Body of pancreas (tissue), 4 donors: Measurements from ENCODE around the gene RGS10. TPM values are rescaled to one million over a fixed set of nuclear protein-coding genes. Genes with fewer than 3 reads are reported as not detected.
"Not testable (repeated sequence)": the region's sequence is repeated elsewhere in the genome, so short reads cannot be mapped to it uniquely, and the experiment has no call there.

Experiments
- ATAC-seq: fragments of 150-250 bp; one replicate; pipeline ENCODE4 v1.9.1; 2016
- DNase-seq, 4 donors: peaks; one replicate each; pipeline ENCODE4 v3.0.0-alpha.2; 2019
- H3K27ac ChIP-seq, 4 donors: fragments of 200-600 bp; sonication (generic); 1 replicate in 3 of 4; 2 replicates in 1 of 4; pipeline versions ENCODE4 v1.5.1 to v1.6.1; 2016 to 2019; ENCODE audit warnings: mild to moderate bottlenecking in 1 of 4, mixed read lengths in 1 of 4, moderate library complexity in 1 of 4
- H3K27me3 ChIP-seq, 2 donors: fragments of 200-600 bp; sonication (generic); one replicate each; pipeline ENCODE4 v1.6.0; 2016; ENCODE audit warnings: mild to moderate bottlenecking in 1 of 2
- H3K36me3 ChIP-seq, 2 donors: fragments of 200-600 bp; sonication (generic); replicated peaks in 1 of 2; 2 replicates each; pipeline ENCODE4 v1.5.1; 2016; ENCODE audit warnings: low read depth in 2 of 2; ENCODE audit not compliant: insufficient read depth in 1 of 2
- H3K4me1 ChIP-seq: fragments of 200-600 bp; sonication (generic); one replicate; pipeline ENCODE4 v1.6.0; 2016
- H3K4me3 ChIP-seq, 2 donors: fragments of 200-600 bp; sonication (generic); 1 replicate in 1 of 2; 2 replicates in 1 of 2; pipeline ENCODE4 v1.5.1; 2016 to 2019
- H3K9me3 ChIP-seq, 3 donors: fragments of 200-600 bp; sonication (generic); 1 replicate in 2 of 3; 2 replicates in 1 of 3; pipeline ENCODE4 v1.5.1; 2016
- POLR2A ChIP-seq, 3 donors: fragments of 450-650 bp; IDR thresholded peaks; one replicate each; pipeline ENCODE4 v1.6.1; 2016; ENCODE audit warnings: antibody characterized with exemption in 3 of 3, mild to moderate bottlenecking in 2 of 3
- WGBS, 2 donors: methylation state at CpG; one replicate each; pipeline ENCODE4 v1.1.5; 2017; 5-methylcytosine and 5-hydroxymethylcytosine counted together
- intact Hi-C: fragments of 100-400 bp; cut with DNase I; formaldehyde crosslinking; loops from one replicate; pipeline ENCODE4 v1.15.1; 2023
- total RNA-seq, 2 donors: library from RNA; depleted of rRNA; stranded (reverse); fragments of >200 nt; gene quantifications; one replicate each; pipeline ENCODE4 v1.1.0, GENCODE V29; 2016
- TF ChIP-seq, protein P1 (sequence below), 7 experiments: fragments of 450-650 bp in 4 of 7; fragments of 200-600 bp in 3 of 7; sonication (generic) in 3 of 7; IDR thresholded peaks; one replicate each; pipeline ENCODE4 v1.5.1; 2016 to 2019; ENCODE audit warnings: antibody characterized with exemption in 7 of 7

RGS10 gene
- total RNA-seq, 2 donors from 2014 or later, result 13.2 to 21.3 TPM

- Histone ChIP-seq H3K4me3 (no peak overlapping the region), H3K9me3 (no peaks in the 10 kb centered on the region), H3K27me3 (no peaks in the 10 kb centered on the region), H3K27ac (no peak overlapping the region), H3K4me1 (no peaks in the 10 kb centered on the region), H3K36me3 (no peaks in the 10 kb centered on the region)
- 75% methylated on average over 8 of the region's 8 CpGs for WGBS, 2 donors
- DNase-seq (no peak), ATAC-seq (no peak)
- intact Hi-C loops, result no loop called here
- TF ChIP-seq POLR2A (IDR thresholded peaks at IDR 0.05), result no peak
- TF ChIP-seq, protein P1, sequence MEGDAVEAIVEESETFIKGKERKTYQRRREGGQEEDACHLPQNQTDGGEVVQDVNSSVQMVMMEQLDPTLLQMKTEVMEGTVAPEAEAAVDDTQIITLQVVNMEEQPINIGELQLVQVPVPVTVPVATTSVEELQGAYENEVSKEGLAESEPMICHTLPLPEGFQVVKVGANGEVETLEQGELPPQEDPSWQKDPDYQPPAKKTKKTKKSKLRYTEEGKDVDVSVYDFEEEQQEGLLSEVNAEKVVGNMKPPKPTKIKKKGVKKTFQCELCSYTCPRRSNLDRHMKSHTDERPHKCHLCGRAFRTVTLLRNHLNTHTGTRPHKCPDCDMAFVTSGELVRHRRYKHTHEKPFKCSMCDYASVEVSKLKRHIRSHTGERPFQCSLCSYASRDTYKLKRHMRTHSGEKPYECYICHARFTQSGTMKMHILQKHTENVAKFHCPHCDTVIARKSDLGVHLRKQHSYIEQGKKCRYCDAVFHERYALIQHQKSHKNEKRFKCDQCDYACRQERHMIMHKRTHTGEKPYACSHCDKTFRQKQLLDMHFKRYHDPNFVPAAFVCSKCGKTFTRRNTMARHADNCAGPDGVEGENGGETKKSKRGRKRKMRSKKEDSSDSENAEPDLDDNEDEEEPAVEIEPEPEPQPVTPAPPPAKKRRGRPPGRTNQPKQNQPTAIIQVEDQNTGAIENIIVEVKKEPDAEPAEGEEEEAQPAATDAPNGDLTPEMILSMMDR (IDR thresholded peaks at IDR 0.05), result no peak
Measured at GRCh38 chr10:119567978-119568377, 25.5 kb upstream of the RGS10 start.

- intact Hi-C loops, result no loop called here
- H3K36me3 ChIP-seq, result no peaks in the 10 kb centered on the region
- no peaks in the 10 kb centered on the region for H3K4me1 ChIP-seq
- no peak overlapping the region for H3K4me3 ChIP-seq
- no peak for ATAC-seq
- DNase-seq, result no peak
- no peaks in the 10 kb centered on the region for H3K9me3 ChIP-seq
- 85 to 92% methylated on average over 4 of the region's 4 CpGs for WGBS, 2 donors
- TF ChIP-seq POLR2A (IDR thresholded peaks at IDR 0.05), result no peak
- TF ChIP-seq, protein P1 (IDR thresholded peaks at IDR 0.05), result no peak
- no peak overlapping the region for H3K27ac ChIP-seq
- H3K27me3 ChIP-seq, result no peaks in the 10 kb centered on the region
Measured at GRCh38 chr10:119562097-119562496, 19.6 kb upstream of the RGS10 start.

DNA sequence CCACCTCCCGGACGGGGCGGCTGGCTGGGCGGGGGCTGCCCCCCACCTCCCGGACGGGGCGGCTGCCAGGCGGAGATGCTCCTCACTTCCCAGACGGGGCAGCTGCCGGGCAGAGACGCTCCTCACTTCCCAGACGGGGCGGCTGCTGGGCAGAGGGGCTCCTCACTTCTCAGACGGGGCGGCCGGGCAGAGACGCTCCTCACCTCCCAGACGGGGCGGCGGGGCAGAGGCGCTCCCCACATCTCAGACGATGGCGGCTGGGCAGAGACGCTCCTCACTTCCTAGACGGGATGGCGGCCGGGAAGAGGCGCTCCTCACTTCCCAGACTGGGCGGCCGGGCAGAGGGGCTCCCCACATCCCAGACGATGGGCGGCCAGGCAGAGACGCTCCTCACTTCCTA, 17.0 kb upstream of the RGS10 start:
- H3K9me3 ChIP-seq, ATAC-seq, H3K36me3 ChIP-seq, H3K27me3 ChIP-seq, intact Hi-C loops, H3K4me3 ChIP-seq, H3K27ac ChIP-seq, DNase-seq, H3K4me1 ChIP-seq: not testable (repeated sequence)
- 96 to 98% methylated on average over 12 to 21 of the region's 33 CpGs for WGBS, 2 donors

DNA sequence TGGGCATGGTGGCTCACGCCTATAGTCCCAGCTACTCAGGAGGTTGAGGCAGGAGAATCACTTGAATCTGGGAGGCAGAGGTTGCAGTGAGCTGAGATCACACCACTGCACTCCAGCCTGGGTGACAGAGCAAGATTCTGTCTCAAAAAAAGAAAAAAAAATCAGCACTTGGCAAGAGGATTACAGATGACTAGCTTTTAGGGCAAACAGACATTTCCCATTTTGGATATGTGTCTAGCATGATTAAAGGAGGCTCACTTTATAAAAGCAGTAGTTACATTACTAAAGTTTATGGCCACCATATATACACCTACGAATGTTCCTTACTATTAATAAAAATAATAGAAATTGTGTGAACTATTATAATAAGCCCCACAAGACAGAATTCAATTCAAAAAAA, 13.6 kb upstream of the RGS10 start:
- WGBS, 2 donors, result 84 to 91% methylated on average over 2 of the region's 2 CpGs
- not testable (repeated sequence) for H3K36me3 ChIP-seq

GRCh38 chr10:119555178-119555784, 12.8 kb upstream of the RGS10 start:
- H3K4me3 ChIP-seq, result no peak overlapping the region
- ATAC-seq (no peak), DNase-seq (no peak)
- H3K27me3 ChIP-seq, result no peaks in the 10 kb centered on the region
- WGBS, 2 donors, result 85 to 87% methylated on average over 6 of the region's 6 CpGs
- intact Hi-C loops, result no loop called here
- TF ChIP-seq, protein P1 (IDR thresholded peaks at IDR 0.05), result no peak
- no peak overlapping the region for H3K27ac ChIP-seq
- no peaks in the 10 kb centered on the region for H3K36me3 ChIP-seq
- no peaks in the 10 kb centered on the region for H3K4me1 ChIP-seq
- H3K9me3 ChIP-seq, result no peaks in the 10 kb centered on the region

More for the DNA sequence above, 13.6 kb upstream of the RGS10 start:
- H3K27ac ChIP-seq, intact Hi-C loops, DNase-seq, H3K9me3 ChIP-seq, H3K4me1 ChIP-seq, ATAC-seq, H3K27me3 ChIP-seq, H3K4me3 ChIP-seq: not testable (repeated sequence)

GRCh38 chr10:119550827-119551226, 8.3 kb upstream of the RGS10 start:
- WGBS, 2 donors, result 66 to 79% methylated on average over 4 of the region's 4 CpGs
- DNase-seq (no peak), ATAC-seq (no peak)
- Histone ChIP-seq H3K36me3 (no peaks in the 10 kb centered on the region), H3K4me3 (no peak overlapping the region), H3K27ac (no peak overlapping the region), H3K4me1 (no peaks in the 10 kb centered on the region), H3K9me3 (no peaks in the 10 kb centered on the region), H3K27me3 (no peaks in the 10 kb centered on the region)
- intact Hi-C loops, result no loop called here
- no peak for TF ChIP-seq POLR2A (IDR thresholded peaks at IDR 0.05)
- TF ChIP-seq, protein P1 (IDR thresholded peaks at IDR 0.05), result no peak
